Suppressor macrophage treated with lipopolysaccharide for 4 hours (primary cell): ENCODE data around the gene MIP.
"Not testable (repeated sequence)": the region's sequence is repeated elsewhere in the genome, so short reads cannot be mapped to it uniquely, and the experiment has no call there.

Experiments
- DNase-seq: peaks from one replicate; pipeline ENCODE4 v3.0.0-alpha.2; 2020

MIP gene

DNA sequence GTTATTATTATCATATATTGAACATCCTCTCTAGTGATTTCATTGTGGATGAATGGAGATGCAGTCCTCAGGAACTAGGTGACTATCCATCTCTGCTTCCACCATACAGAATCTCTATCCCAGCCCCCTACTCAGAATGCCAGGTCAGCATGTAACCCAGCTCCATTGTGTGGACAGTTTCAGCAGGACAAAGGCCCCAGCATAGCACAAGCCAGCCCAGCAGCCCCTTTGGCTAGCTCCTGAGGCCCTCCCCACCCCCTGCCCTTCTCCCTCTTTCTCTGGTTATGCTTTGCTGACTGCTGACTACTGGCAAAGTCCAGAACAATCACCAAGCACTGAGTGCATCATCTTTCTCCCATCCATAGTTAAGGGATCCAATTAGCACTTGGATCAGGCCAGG lies 8.1 kb upstream of the MIP start:
- DNase-seq = no peak

- no peak for DNase-seq
These were observed 7.0 kb upstream of the MIP start for GRCh38 chr12:56461235-56462159.

GRCh38 chr12:56457817-56458216 lies 3.4 kb upstream of the MIP start:
- DNase-seq = no peak

GRCh38 chr12:56451147-56451546 lies 3.3 kb downstream of the MIP start:
- no peak for DNase-seq

- no peak for DNase-seq
These were observed 4.2 kb downstream of the MIP start for GRCh38 chr12:56450241-56450640.

DNA sequence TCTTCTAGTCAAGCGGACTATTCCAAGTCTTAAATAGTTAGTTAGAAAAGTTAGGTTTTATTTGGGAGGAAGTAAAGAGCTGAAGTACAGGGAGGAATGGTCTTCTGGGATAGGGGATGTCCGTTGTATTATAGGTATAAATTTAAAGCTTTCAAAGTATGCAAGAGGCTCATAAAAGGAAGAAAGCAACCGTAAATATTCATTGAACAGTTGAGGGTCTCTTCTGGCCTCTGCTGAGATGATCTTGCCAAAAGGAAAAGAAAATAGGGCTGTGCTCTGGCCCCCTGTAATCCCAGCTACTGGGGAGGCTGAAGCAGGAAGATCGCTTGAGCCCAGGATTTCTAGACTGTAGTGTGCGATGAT lies 4.9 kb downstream of the MIP start:
- DNase-seq = no peak

GRCh38 chr12:56448860-56449621 lies 5.4 kb downstream of the MIP start, which contains the start of gene TIMELESS:
Gene TIMELESS, minus strand, starts transcription at chr12:56449426. Its CDS starts 15,256 bp downstream, at chr12:56434170.
- DNase-seq = peak; percentile 95

DNA sequence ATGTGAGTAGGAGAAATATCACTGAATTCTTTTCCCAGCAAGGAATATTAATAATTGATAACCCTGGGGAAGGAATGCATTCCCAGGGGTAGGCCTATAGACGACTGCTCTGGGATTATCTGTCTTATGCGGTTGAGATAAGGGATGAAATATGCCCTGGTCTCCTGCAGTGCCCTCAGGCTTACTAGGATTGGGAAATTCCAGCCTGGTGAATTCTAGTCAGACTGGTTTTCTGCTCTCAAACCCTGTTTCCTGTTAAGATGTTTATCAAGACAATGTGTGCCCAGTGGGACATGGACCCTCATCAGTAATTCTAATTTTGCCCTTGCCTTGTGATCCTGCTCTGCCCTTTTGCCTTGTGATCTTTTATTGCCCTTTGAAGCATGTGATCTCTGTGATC lies 11.2 kb downstream of the MIP start:
- not testable (repeated sequence) for DNase-seq

GRCh38 chr12:56437430-56438176 lies 16.9 kb downstream of the MIP start:
- no peak for DNase-seq

GRCh38 chr12:56434828-56435227 lies 19.6 kb downstream of the MIP start:
- DNase-seq = no peak

GRCh38 chr12:56431850-56432249 lies 22.6 kb downstream of the MIP start:
- DNase-seq = no peak

- DNase-seq = no peak
These were observed 23.2 kb downstream of the MIP start for GRCh38 chr12:56431288-56431687.

DNA sequence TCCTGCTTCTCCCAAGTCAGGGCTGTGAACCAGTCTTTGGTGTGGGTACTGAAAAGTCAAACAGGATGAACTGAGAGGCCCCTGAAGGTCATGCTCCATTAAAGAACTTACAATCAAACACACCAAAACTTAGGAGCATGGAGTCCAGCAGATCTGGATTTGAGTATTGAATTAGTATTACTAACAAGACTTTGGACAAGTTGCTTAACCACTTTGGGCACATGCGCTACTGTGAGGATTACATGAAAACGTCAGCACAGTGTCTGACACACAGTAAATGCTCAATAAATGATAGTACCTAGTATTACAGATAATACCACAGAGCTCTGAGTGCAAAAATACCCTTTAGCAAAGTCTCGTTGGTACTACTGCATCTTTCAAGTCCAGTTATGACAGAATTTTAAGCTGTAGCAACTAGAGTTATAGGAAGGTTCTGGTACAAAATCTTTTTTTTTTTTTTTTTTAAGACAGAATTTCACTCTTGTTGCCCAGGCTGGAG lies 28.5 kb downstream of the MIP start:
- no peak for DNase-seq

DNA sequence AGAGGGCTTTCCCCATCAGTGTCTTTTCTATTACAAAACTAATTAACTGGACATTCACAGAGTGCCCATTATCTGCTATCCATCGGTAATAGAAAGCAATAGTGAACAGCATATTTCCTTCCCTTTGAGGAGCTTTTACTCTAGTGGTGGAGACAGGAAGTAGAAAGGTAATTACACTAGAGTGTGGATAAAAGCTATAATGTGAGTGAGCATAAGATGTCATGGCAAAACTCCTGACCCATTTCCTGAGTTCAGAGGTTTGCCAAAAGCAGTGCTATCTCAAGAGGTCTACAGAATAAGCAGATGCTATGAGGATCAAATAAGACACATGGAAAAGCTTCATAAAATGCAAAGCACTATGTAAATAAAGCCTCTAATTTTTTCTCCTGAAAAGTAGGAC lies 29.3 kb downstream of the MIP start:
- no peak for DNase-seq

DNA sequence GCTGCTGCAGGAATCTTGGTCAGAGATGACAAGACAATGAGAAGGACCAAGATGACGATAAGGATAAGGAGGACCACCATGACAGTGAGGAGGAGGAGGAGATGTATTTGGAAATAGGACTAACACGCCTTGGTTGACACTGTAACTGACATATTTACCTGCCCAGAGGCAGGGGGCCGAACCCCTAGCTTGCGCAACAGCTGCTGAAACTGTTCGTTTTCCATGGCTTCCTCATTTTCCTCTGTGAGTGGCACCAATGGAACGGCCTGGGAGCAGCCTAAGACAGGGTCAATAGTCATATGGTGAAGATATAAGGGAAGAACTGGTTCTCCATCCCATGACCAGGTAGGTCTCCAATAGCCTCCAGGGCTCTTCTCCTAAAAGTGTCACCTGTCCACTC lies 34.0 kb downstream of the MIP start:
- DNase-seq = no peak

DNA sequence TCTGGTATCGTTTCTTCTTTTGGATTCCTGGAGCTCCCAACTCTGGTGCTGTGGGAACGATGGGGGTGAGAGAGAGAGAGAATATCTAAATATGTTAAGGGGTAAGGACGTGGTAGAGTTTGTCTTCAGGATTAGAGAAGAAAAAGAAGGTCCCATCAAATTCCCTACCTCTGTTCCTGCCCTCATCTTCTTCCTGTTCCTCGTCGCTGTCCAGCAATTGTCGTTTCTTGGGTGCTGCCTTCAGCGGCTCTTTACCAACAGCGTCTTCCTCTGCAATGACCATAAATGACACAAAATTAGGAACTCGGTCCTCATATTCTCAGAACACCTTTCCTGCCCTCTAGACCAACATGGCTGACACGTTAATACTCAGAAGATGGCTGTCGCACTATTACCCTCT lies 36.7 kb downstream of the MIP start:
- no peak for DNase-seq

- no peak for DNase-seq
These were observed 40.1 kb downstream of the MIP start for GRCh38 chr12:56414401-56414800.

DNA sequence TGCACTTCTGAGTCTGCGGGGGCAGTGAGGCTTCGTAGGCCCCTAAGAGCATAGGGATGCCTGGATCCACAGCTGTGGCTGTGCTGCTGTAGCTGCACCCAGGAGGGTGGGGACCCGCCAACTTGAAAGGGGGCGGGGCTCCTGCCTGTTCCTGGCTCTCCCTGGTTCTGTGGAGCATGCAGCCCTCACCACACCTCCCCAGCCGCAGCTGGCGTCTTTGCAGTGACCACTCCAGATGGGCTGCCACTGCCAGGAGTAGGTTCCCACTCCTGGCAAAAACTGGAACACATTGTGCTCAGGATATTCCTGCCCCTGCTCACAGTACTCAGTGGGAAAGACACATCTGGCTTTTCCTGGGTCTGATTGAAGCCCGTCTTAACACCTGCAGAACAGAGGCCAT lies 41.1 kb downstream of the MIP start:
- no peak for DNase-seq

DNA sequence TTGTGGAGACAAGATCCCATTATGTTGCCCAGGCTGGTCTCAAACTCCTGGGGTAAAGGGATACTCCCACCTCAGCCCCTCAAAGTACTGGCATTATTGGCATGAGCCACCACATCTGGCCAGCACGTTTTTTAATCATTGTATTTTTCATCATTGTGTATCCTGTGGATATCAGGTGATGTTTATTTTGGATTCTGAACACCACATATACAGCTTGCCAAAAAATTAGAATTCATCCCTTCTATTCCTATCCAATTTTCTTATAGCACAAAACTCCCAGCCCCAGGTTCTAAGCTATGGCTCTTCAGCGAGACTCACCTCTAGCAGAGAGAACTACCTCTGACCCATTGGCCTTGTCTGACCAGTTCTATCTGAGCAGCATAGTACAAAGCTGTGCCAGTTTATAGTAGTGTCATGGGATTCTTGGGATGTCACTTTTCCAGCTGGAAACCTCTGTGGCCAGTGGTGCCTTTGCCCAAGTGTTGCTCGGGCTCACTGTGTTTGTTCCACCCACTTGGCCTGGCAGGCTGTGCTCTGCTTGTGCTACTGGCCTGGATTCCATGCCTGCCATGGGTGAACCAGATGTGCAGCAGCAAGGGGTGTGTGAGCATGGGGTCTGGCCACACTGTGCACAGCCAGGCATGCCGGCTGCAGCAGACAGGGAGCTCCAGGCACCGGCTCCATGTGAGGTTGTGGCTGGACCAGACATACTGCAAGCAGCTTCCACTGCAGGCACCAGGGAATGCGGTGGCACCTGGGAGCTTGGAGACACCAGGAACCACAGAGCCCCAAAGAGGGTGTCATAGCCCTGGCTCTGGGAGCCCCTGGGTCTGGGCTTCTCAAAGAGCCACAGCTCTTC lies 42.4 kb downstream of the MIP start:
- no peak for DNase-seq

DNA sequence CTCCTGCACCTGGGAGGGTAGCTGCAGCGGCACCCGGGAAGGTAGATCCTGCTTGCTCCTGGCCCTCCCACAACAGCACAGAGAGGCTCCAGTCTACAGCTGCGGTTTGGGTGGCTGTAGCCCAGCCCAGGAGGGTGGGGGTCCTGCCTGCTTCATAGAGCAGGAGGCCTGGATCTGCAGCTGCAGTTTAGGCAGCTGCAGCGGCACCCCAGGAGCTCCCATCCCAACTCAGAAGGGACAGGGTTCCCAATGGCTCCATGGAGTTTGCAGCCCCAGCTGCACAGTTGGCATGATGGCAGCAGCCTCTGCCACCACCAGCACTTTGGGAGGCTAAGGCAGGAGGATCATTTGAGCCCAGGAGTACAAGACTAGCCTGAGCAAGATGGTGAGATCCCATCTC lies 43.7 kb downstream of the MIP start:
- no peak for DNase-seq

GRCh38 chr12:56408799-56409417 lies 45.5 kb downstream of the MIP start:
- no peak for DNase-seq

GRCh38 chr12:56404227-56404626 lies 50.2 kb downstream of the MIP start:
- not testable (repeated sequence) for DNase-seq
